ENCODE data around the gene DIP2C.

The DIP2C gene

DNA sequence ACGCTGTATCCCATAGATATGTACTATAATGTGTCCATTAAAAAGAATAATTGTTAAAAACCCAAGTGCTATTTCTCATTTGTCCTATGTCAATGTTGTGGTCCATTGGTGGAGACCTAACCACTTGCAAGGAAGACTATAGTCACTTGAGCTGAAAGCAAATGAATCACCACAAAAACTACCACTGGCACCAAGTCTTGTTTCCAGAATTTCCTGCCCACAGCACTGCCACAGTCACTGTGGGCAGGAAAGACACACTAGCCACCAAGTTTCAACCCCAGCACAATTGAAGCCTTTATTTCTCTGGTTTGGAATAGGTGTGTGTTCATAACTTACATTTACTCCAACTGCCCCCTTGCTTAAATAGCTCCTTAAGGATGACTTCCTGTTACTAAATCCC lies 12.4 kb downstream of the DIP2C start:
- DNase-seq = no peak

DNA sequence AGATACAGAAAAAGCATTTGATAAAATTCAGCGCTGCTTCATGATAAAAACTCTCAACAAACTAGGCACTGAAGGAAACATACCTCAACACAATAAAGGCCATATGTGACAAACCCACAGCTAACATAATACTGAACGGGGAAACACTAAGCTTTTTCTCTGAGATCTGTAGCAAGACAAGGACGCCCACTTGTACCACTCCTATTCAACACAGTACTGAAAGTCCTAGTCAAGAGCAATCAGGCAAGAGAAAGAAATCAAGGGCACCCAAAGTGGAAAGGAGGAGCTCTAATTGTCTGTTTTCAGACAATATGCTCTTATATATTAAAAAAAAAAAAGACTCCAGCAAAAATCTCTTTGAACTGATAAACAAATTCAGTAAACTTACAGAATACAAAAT lies 13.3 kb downstream of the DIP2C start:
- DNase-seq = no peak

DNA sequence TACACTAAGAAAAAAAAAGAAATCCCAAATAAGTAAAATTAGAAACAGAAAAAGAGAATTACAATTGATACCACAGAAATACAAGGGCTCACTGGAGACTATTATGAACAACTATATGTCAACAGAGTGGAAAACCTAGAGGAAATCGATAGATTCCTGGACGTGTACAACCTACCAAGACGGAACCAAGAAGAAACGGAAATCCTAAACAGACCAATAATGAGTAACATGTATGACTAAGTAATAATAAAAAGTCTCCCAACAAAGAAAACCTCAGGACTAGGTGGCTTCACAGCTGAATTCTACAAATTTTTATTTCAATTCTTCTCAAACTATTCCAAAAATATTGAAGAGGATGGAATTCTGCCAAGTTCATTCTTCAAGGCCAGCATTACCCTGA lies 13.9 kb downstream of the DIP2C start:
- no peak for DNase-seq

DNA sequence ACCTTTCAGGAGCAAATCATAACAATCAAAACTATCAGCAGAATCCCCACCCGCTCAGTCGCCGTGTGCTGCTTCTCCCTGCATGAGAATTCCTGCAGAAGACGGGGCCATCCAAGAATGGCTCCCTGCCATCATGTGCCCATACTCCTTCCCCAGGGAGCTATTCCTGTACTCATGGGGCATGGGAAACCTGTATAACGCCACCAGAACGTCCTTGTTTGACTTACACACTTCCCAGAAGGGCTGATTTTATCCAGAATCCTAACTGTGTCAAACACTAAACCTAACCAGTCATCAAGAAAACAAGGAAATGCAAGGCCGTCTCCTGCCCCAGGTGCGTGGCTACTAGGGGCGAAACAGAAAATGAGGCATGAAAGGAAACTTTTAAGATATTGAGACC lies 16.0 kb downstream of the DIP2C start:
- DNase-seq = no peak

- DNase-seq = no peak
These were observed 16.5 kb downstream of the DIP2C start for GRCh38 chr10:672992-673391.

DNA sequence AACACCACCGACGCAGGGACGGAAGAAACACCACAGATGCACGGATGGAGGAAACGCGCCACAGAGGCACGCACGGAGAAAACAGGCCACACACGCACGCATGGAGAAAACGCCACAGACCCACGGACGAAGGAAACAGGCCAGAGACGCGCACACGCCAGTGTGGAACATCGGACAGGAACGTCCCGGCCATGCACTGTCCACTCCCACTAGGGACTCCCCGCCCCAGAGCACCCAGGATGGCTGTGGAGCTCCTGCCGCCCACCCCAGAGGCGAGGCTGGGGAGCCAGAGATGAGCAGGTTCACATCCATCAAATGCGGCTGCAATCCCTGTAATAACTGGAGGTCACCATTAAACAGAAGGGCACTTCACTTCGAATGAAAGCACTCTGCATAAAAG lies 17.3 kb downstream of the DIP2C start:
- DNase-seq = no peak

GRCh38 chr10:670990-671389 lies 18.5 kb downstream of the DIP2C start:
- no peak for DNase-seq

DNA sequence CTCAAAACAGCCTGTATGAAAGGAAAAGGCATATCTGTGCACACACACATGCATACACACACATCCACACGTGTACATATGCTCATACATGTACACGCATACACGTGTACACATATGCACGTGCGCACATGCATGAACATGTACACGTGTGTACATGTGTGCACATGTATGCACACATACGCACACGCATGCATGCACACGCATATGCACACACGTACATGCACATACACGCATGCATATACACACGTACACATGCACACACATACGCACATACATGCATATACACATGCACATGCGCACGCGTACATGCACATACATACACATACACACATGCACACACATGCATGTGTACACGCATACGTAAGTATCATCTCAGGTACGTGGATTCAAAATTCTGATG lies 19.4 kb downstream of the DIP2C start:
- no peak for DNase-seq

- no peak for DNase-seq
These were observed 20.5 kb downstream of the DIP2C start for GRCh38 chr10:668786-669485.

DNA sequence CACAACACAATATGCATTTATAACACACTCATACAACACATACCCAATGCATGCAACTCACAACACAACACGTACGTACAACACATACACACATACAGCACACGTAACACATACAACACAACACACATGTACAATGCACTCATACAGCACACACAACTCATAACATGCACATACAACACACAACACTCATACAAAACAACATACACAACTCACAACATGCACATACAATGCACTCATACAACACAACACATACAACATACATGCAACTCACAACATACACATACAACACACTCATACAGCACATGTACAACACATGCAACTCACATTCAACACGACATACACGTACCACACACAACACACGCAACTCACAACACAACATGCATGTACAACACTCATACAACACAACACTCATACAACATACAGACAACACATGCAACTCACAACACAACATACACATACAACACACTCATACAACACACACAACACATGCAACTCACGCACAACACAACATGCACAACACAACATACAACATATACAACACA lies 21.8 kb downstream of the DIP2C start:
- DNase-seq = no peak

DNA sequence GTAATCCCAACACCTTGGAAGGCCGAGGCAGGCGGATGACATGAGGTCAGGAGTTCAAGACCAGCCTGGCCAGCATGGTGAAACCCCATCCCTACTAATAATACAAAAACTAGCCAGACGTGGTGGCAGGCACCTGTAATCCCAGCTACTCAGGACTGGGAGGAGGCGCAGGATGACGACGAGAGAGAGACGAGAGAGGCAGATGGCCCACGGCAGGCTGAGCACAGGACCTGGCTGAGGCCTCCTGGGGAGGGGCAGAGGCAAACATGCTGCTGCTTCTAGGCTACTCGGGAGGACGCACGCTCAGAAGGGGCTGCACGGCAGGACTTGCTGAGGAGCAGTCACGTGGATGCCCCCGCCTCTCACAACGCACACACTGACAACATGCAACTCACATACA lies 22.4 kb downstream of the DIP2C start:
- no peak for DNase-seq

DNA sequence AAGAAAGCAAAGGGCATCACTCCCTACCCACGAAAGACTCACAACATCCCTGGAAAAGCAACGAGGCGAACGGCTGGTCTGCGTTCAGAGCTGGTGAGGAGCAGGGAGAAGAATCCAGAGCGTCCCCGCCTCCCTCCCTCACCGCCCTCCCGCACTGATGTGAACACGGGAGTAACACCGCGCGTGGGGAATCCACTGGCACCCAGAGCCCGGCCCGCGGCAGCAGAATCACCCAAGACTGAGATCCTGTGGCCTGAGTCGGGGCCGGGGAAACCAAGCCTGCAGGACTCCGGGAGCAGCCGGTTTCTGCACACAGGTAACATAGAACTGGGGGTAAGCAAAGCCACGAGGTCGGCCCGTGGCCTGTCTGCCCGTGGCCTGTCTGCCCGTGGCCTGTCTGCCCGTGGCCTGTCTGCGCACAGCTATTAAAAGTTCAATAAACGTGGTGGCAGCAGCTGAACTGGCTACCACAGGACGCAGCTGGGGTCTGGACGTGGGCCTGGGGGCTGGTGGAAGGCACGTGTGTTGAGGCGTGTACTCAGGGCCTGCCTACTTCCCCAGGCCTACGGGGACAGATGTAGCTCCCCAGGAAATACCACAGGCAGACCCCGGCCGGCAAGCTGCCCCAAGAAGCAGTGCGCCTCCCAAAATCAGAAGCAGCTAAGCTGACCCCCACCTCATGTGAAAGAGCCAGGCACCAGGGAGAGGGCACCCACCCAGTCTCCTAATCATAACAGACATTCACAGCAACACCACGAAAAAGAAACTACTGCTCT lies 23.0 kb downstream of the DIP2C start:
- no peak for DNase-seq

DNA sequence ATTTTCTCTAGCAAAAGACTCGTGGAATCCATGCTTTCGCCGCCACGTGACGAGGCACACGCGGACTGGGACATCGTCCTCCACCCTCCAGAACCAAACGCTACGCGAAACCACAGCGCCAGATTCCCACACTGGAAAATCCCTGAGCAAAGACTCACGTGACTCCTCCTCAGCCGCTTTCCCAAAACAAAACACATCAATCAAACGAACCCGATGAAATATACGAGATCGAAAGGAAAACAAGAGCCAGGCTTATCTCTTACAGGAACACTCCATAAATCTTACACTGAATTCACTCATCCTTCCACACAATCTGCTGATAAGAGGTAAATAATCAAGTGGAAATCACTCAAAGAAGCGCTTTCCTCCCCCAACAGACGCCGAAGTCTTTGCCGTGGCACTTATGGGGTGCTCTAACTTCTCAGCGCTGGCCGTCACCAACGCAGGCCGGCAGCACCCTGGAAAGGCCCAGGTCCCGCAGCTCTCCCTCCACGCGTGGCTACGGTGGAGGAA lies 23.8 kb downstream of the DIP2C start:
- no peak for DNase-seq

DNA sequence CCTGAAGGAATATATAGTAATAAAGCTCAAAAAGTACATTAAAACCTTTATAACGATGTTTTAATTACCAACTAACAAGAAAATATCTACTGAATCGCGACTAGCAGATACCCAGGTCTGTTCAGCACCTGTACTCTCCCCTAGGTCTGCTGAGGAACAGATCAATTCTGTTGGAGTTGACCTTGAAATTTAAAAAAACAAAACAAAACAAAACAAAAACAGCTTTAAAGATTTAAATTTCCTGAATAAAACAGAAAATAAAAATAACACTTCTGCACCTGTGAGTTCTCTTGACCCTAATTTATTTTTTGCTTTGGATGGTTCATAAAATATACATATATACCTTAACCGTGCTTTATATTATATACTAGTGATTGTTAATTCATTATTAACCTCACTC lies 24.6 kb downstream of the DIP2C start:
- no peak for DNase-seq

DNA sequence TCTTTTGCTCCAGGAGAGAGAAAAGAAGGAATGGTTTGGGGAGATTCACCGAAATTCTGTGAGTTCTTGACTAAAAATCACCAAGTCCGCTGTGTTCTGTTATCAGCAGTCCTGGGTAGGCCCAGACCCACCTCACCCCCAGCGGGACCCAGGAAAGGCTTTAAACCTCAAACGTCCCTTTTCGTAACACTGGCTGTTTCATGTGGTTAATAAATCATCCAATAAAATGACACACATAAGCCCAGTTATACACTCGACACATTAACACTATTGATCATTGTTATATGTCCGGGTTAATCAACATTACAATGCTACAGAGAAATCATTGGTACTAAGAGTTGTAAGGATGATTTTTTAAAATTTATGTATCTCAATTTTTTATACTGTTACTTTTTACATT lies 25.2 kb downstream of the DIP2C start:
- no peak for DNase-seq

- DNase-seq = no peak
These were observed 25.6 kb downstream of the DIP2C start for GRCh38 chr10:663831-664251.

DNA sequence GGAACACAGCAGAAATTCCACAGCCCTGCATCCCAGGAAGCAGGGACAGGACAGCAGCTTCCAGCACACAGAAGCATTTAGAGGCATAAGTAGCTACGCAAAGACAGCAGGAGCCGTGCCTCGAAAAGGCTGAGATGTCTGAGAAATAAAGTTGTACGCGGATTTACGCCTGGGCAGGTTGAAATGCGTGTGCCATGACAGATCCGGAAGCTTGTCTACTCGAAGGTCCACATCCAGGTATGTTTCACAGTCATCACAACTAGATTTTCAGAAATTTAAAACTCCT lies 26.1 kb downstream of the DIP2C start:
- no peak for DNase-seq

DNA sequence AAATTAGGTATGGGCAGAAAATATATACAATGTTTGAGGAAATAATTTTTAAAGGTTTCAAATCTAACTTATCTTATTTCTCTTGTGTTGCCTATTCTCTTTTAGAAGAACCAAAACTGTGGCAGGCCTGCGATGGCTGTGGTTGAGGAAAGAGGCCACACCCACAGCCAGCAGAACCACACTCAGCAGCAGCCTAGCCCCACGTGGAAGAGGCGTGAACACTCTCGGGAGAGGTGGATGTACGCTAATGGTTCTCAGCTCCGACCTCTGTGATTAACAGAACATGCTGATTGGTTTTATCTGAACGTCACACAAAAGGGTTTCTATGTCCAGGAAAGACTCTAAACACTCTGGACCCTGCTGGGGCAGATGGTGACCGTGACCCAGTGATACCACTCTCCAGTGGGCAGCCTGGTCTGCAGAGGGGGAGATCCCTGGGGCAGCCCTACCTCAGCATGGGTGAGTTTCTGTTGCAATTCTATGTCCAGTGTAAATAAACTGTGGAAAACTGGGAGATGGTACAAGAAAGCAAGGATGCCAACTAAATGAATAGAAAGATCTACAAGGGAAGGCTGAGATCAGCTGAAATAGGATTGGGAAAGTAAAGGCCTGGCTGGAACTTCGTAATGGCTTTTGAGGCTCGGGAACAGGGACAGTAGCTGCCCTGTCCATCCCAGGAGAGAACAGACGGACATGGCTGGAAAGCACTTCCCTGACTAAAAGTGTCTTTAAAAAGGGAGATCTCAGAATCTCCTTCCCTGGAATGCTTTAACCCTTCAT lies 26.6 kb downstream of the DIP2C start:
- no peak for DNase-seq

- DNase-seq = no peak
These were observed 27.3 kb downstream of the DIP2C start for GRCh38 chr10:662223-662605.

DNA sequence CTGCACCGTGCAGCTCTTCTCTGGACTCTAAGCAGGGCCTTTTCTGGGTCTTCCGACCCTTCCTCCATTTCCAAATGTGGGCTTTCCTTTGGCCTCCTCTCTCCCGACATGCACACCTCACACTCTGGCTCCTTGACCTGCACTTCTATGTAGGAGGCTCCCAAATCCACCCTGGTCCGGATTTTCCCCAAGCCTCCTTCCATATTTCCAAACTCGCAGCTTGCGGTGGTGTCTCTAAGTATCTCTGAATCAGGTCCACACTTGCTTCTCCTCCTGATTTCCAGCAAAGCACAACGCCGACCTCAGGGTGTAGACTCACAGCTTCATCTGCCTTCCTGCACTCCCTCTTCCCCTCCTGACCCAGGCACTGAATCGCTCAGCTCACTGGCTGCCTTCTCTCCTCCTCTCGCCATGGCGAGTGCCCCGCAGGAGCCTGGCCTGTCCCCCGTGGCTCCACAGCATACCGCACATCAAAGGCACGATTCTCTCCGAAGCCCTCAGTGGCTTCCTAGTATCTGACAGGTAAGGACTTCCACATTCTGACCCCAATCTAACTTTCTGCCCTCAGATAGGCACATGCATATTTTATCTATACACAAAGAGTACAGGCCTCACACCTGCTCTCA lies 27.8 kb downstream of the DIP2C start:
- no peak for DNase-seq

DNA sequence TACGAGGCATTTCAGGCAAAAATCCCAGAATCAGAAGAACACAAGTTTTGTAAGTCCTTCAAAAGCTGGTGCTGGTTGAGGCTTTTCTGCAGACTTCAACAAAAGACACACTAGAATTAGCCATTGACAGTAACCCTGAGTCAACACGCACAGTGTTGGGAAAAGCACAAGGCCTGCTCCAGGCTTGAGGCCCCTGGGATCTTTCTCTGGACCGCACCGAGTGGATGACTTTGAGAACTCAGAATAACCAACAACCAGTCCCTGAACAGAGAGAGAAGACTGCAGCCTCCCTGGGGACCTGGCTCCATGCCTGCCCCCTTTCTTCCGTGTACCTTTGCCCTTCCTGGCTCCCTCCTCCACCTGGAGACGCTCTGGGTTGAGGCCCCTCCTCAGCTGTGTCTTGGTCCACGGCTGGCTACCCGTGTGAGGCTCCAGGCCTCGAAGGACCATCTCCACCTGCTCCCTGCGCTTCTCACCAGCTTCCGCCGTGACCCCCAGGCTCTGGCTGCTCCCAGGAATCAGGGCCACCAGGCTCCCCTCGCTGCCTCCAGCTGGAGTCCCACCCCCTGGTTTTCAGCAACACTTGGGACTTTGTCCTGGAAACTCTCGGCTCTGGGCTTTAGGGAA lies 28.4 kb downstream of the DIP2C start:
- no peak for DNase-seq

GRCh38 chr10:660413-660969 lies 29.0 kb downstream of the DIP2C start:
- DNase-seq = no peak
